ENCODE measurements around the gene AP5S1.

The AP5S1 gene

DNA sequence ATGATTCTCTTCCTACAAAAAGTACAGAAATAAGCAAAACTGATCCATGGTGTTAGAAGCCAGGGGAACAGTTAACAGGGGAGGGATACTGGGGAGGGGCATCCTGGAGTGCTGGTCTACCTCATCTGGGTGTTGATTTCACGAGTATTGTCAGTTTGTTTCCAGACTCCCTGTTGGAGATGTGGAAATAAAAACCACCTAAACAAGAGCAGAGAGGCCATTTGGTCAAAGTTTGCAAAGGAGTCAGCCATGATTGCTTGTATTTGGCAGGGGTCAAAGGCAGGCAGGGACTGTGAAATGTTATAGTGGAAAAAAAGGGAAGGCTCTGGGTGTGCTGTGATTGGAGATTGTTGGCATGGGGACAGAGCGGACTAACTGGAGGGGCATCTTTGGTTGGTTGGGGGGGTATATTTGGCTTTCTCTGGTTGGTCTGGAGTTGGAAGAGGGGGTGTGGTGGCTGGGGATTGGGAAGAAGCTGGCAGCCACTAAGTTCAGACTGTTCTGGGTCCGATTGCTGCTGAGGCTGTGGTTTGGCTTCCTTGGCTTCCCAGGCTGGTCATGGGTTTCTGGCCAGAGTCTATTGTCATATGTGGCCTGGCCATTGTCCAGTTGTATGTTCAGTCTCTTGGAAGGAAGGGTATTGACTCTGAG is 54.0 kb downstream of the AP5S1 start:
- Histone ChIP-seq H3K36me3 (ENCODE audit: insufficient read depth, low read length) (peaks cover 46% of the 10 kb centered on the region), H3K27me3 (ENCODE audit: insufficient read depth, low read length, poor library complexity) (no peaks in the 10 kb centered on the region), H2AFZ (ENCODE audit: low read depth, low read length) (no peak overlapping the region), H3K79me2 (ENCODE audit: insufficient read depth, low read length) (no peaks in the 10 kb centered on the region), H3K9ac (ENCODE audit: low read depth, low read length) (no peak overlapping the region), H3K4me3 (ENCODE audit: low read depth in 1 of 2, low read length in 2 of 2) (no peak overlapping the region), H3K9me3 (ENCODE audit: insufficient read depth, low read length, severe bottlenecking) (no peaks in the 10 kb centered on the region), H4K20me1 (ENCODE audit: insufficient read depth, low read length) (no peaks in the 10 kb centered on the region), H3K4me1 (ENCODE audit: insufficient read depth, low read length) (no peaks in the 10 kb centered on the region), H3K27ac (ENCODE audit: low read length) (no peak overlapping the region), H3K4me2 (ENCODE audit: insufficient read depth, low read length) (no peak overlapping the region)
- DNase-seq (no peak), ATAC-seq (ENCODE audit: insufficient read depth, low read depth) (no peak; the same call in 2 of the 3 replicates)
- TF ChIP-seq EZH2 (IDR thresholded peaks at IDR 0.05; ENCODE audit: borderline replicate concordance, low read depth, low read length, severe bottlenecking): no peak
- TF ChIP-seq, protein P1, sequence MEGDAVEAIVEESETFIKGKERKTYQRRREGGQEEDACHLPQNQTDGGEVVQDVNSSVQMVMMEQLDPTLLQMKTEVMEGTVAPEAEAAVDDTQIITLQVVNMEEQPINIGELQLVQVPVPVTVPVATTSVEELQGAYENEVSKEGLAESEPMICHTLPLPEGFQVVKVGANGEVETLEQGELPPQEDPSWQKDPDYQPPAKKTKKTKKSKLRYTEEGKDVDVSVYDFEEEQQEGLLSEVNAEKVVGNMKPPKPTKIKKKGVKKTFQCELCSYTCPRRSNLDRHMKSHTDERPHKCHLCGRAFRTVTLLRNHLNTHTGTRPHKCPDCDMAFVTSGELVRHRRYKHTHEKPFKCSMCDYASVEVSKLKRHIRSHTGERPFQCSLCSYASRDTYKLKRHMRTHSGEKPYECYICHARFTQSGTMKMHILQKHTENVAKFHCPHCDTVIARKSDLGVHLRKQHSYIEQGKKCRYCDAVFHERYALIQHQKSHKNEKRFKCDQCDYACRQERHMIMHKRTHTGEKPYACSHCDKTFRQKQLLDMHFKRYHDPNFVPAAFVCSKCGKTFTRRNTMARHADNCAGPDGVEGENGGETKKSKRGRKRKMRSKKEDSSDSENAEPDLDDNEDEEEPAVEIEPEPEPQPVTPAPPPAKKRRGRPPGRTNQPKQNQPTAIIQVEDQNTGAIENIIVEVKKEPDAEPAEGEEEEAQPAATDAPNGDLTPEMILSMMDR (IDR thresholded peaks at IDR 0.05; ENCODE audit: borderline replicate concordance, extremely low read depth, low read length, poor library complexity, severe bottlenecking): no peak

DNA sequence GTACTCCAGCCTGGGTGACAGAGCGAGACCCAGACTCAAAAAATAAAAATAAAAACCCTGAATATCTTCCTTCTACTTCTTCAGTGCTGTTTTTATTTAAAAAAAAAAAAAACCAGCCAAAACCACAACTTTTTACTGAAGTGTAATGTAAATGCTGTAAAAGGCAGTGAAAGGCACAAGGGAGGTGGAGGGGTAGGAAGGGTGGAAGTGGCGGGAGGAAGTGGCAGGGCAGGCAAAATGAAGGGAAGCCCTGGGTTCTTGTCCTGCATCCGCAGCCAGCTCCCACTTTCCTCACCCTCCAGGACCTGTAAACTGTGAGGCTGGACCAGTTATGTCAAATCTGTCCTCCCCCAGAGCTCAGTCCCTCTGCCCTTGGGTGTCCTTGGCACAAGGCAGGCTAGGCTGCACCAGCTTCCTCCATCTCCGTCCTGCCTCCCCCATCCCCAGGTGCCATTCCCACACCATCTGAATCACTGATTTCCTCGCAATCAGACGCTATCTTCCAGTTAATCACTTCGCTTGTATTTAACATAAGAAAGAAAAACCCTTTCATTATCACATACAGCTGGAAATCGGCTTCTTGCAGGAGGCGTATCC is 55.1 kb downstream of the AP5S1 start:
- Histone ChIP-seq H3K27me3 (ENCODE audit: insufficient read depth, low read length, poor library complexity) (no peaks in the 10 kb centered on the region), H3K4me2 (ENCODE audit: insufficient read depth, low read length) (no peak overlapping the region), H3K36me3 (ENCODE audit: insufficient read depth, low read length) (peaks cover 38% of the 10 kb centered on the region), H4K20me1 (ENCODE audit: insufficient read depth, low read length) (no peaks in the 10 kb centered on the region), H2AFZ (ENCODE audit: low read depth, low read length) (no peak overlapping the region), H3K79me2 (ENCODE audit: insufficient read depth, low read length) (no peaks in the 10 kb centered on the region), H3K4me1 (ENCODE audit: insufficient read depth, low read length) (no peaks in the 10 kb centered on the region), H3K9me3 (ENCODE audit: insufficient read depth, low read length, severe bottlenecking) (no peaks in the 10 kb centered on the region), H3K27ac (ENCODE audit: low read length) (no peak overlapping the region), H3K4me3 (ENCODE audit: low read depth in 1 of 2, low read length in 2 of 2) (no peak overlapping the region), H3K9ac (ENCODE audit: low read depth, low read length) (no peak overlapping the region)
- no peak for DNase-seq
- no peak for ATAC-seq (ENCODE audit: insufficient read depth, low read depth)
- TF ChIP-seq, protein P1 (IDR thresholded peaks at IDR 0.05; ENCODE audit: borderline replicate concordance, extremely low read depth, low read length, poor library complexity, severe bottlenecking): no peak
- TF ChIP-seq EZH2 (IDR thresholded peaks at IDR 0.05; ENCODE audit: borderline replicate concordance, low read depth, low read length, severe bottlenecking): no peak

DNA sequence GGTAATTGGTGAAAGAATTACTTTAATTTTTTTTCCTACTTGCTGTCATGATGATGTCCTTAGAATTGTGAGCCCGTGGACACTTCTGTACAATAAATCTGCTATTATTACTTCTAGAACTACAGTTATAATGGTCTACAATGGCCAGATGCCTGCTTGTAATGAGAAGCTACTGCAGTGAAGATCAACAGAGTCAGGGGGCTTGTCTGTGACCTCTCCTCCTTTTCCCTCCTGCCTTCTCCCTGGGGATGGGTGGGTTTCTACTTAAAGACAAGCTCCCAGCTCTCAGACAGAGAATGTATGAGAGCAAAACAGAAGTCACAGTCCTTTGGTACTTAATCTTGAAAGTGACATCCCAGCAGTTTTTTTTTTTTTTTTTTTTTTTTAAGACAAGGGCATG is 55.7 kb downstream of the AP5S1 start:
- H3K9ac ChIP-seq (ENCODE audit: low read depth, low read length): no peak overlapping the region
- no peaks in the 10 kb centered on the region for H3K4me1 ChIP-seq (ENCODE audit: insufficient read depth, low read length)
- H3K79me2 ChIP-seq (ENCODE audit: insufficient read depth, low read length): no peaks in the 10 kb centered on the region
- H3K27ac ChIP-seq (ENCODE audit: low read length): no peak overlapping the region
- H3K36me3 ChIP-seq (ENCODE audit: insufficient read depth, low read length): peaks cover 38% of the 10 kb centered on the region
- no peak for TF ChIP-seq EZH2 (IDR thresholded peaks at IDR 0.05; ENCODE audit: borderline replicate concordance, low read depth, low read length, severe bottlenecking)
- TF ChIP-seq, protein P1 (IDR thresholded peaks at IDR 0.05; ENCODE audit: borderline replicate concordance, extremely low read depth, low read length, poor library complexity, severe bottlenecking): no peak
- H4K20me1 ChIP-seq (ENCODE audit: insufficient read depth, low read length): no peaks in the 10 kb centered on the region
- no peak overlapping the region for H2AFZ ChIP-seq (ENCODE audit: low read depth, low read length)
- H3K27me3 ChIP-seq (ENCODE audit: insufficient read depth, low read length, poor library complexity): no peaks in the 10 kb centered on the region
- no peak overlapping the region for H3K4me3 ChIP-seq (ENCODE audit: low read depth in 1 of 2, low read length in 2 of 2)
- no peaks in the 10 kb centered on the region for H3K9me3 ChIP-seq (ENCODE audit: insufficient read depth, low read length, severe bottlenecking)
- no peak for ATAC-seq (ENCODE audit: insufficient read depth, low read depth)
- no peak for DNase-seq
- H3K4me2 ChIP-seq (ENCODE audit: insufficient read depth, low read length): no peak overlapping the region

Measured in DND-41 (cell line).